ENCODE results near the gene NRIP1. TPM values are rescaled to one million over a fixed set of nuclear protein-coding genes. Genes with fewer than 3 reads are reported as not detected.

The NRIP1 gene
- total RNA-seq, 2 donors from 2014 or later: 29.3 to 43.1 TPM

- DNase-seq (ENCODE audit: low spot score): no peak
- no peaks in the 10 kb centered on the region for H3K4me1 ChIP-seq (replicated peaks)
- H3K9me3 ChIP-seq: no peaks in the 10 kb centered on the region
- WGBS: 41% methylated on average over 2 of the region's 2 CpGs
- H3K27ac ChIP-seq: no peak overlapping the region
- no peak overlapping the region for H3K4me3 ChIP-seq
- intact Hi-C loops (cut with DNase I): no loop called here
- TF ChIP-seq POLR2AphosphoS5 (IDR thresholded peaks at IDR 0.05) (no peak), CTCF (IDR thresholded peaks at IDR 0.05) (no peak), POLR2A (IDR thresholded peaks at IDR 0.05) (no peak)
- H3K36me3 ChIP-seq: no peaks in the 10 kb centered on the region
- no peaks in the 10 kb centered on the region for H3K27me3 ChIP-seq (replicated peaks; ENCODE audit: insufficient read depth)
Observed at GRCh38 chr21:15001113-15001512, 63.7 kb downstream of the NRIP1 start.

- intact Hi-C loops (cut with DNase I): no loop called here
- no peak overlapping the region for H3K27ac ChIP-seq
- H3K4me3 ChIP-seq: no peak overlapping the region
- H3K36me3 ChIP-seq: no peaks in the 10 kb centered on the region
- H3K27me3 ChIP-seq (replicated peaks; ENCODE audit: insufficient read depth): no peaks in the 10 kb centered on the region
- DNase-seq (ENCODE audit: low spot score): no peak
- H3K9me3 ChIP-seq: no peaks in the 10 kb centered on the region
- no peaks in the 10 kb centered on the region for H3K4me1 ChIP-seq (replicated peaks)
- 76% methylated on average over 1 of the region's 1 CpG for WGBS
- no peak for TF ChIP-seq CTCF (IDR thresholded peaks at IDR 0.05)
- no peak for TF ChIP-seq POLR2AphosphoS5 (IDR thresholded peaks at IDR 0.05)
- TF ChIP-seq POLR2A (IDR thresholded peaks at IDR 0.05): no peak
Observed at GRCh38 chr21:15000081-15000480, 64.7 kb downstream of the NRIP1 start.

DNA sequence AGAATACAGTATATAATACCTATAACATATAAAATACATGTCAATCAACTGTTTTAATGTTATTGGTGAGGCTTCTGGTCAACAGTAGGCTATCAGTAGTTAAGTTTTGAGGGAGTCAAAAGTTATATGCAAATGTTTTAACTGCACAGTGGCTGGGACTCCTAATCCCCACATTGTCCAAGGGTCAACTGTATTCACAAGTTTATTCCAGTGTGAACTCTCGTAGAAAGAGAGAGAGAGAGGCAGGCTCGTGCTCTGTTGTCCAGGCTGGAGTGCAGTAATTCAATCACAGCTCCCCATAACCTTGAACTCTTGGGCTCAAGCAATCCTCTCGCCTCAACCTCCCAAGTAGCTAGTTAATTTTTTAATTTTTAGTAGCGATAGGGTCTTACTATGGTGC, 66.0 kb downstream of the NRIP1 start:
- Histone ChIP-seq H3K4me3 (no peak overlapping the region), H3K9me3 (no peaks in the 10 kb centered on the region), H3K36me3 (no peaks in the 10 kb centered on the region), H3K27ac (no peak overlapping the region), H3K27me3 (replicated peaks; ENCODE audit: insufficient read depth) (no peaks in the 10 kb centered on the region), H3K4me1 (replicated peaks) (no peaks in the 10 kb centered on the region)
- DNase-seq (ENCODE audit: low spot score): no peak
- intact Hi-C loops (cut with DNase I): no loop called here
- TF ChIP-seq CTCF (IDR thresholded peaks at IDR 0.05): no peak
- WGBS: 93% methylated on average over 4 of the region's 4 CpGs

DNA sequence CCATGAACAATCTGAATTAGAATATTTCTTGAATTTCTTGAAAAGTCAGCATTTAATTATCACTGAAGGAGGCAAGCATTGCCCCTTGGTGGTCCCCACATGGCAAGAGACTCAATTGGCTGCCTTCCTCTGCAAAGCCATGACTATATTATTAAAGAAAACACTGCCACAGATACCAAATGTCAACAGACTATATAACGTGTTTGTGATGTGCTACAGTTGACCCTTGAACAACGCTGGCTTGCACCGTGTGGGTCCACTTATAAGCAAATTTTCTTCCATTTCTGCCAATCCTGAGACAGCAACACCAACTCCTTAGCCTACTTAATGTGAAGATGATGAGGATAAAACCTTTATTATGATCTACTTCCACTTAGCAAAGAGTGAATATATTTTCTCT, 66.5 kb downstream of the NRIP1 start:
- no peaks in the 10 kb centered on the region for H3K27me3 ChIP-seq (replicated peaks; ENCODE audit: insufficient read depth)
- H3K36me3 ChIP-seq: no peaks in the 10 kb centered on the region
- intact Hi-C loops (cut with DNase I): no loop called here
- WGBS: 84% methylated on average over 3 of the region's 3 CpGs
- no peaks in the 10 kb centered on the region for H3K9me3 ChIP-seq
- H3K4me3 ChIP-seq: no peak overlapping the region
- no peak overlapping the region for H3K27ac ChIP-seq
- no peak for DNase-seq (ENCODE audit: low spot score)
- H3K4me1 ChIP-seq (replicated peaks): no peaks in the 10 kb centered on the region
- TF ChIP-seq POLR2A (IDR thresholded peaks at IDR 0.05): no peak
- TF ChIP-seq CTCF (IDR thresholded peaks at IDR 0.05): no peak
- no peak for TF ChIP-seq POLR2AphosphoS5 (IDR thresholded peaks at IDR 0.05)

GRCh38 chr21:14995695-14996490, 68.9 kb downstream of the NRIP1 start:
- Histone ChIP-seq H3K36me3 (no peaks in the 10 kb centered on the region), H3K9me3 (no peaks in the 10 kb centered on the region), H3K27ac (no peak overlapping the region), H3K4me1 (replicated peaks) (no peaks in the 10 kb centered on the region), H3K4me3 (no peak overlapping the region), H3K27me3 (replicated peaks; ENCODE audit: insufficient read depth) (no peaks in the 10 kb centered on the region)
- DNase-seq (ENCODE audit: low spot score): no peak
- 87% methylated on average over 9 of the region's 9 CpGs for WGBS
- TF ChIP-seq POLR2AphosphoS5 (IDR thresholded peaks at IDR 0.05): no peak
- no peak for TF ChIP-seq POLR2A (IDR thresholded peaks at IDR 0.05)
- TF ChIP-seq CTCF (IDR thresholded peaks at IDR 0.05): no peak
- intact Hi-C loops (cut with DNase I): no loop called here

Data from prostate gland (tissue), 2 donors.